Duodenal mucosa (tissue), 2 donors: ENCODE data around the gene SEM1.

ENCODE experiments used
- H3K27ac ChIP-seq: one replicate; pipeline ENCODE4 v1.7.0; 2013; ENCODE audit warnings: low read depth, low read length
- H3K27me3 ChIP-seq, 2 donors: one replicate each; pipeline ENCODE4 v1.7.0; 2013; ENCODE audit warnings: low read length in 2 of 2, control low read depth in 1 of 2; ENCODE audit not compliant: insufficient read depth in 2 of 2, control insufficient read depth in 1 of 2
- H3K36me3 ChIP-seq, 2 donors: one replicate each; pipeline ENCODE4 v1.7.0; 2013; ENCODE audit warnings: low read length in 2 of 2, control low read depth in 1 of 2; ENCODE audit not compliant: insufficient read depth in 2 of 2, control insufficient read depth in 1 of 2
- H3K4me1 ChIP-seq, 2 donors: one replicate each; pipeline ENCODE4 v1.7.0; 2013; ENCODE audit warnings: low read length in 2 of 2, control low read depth in 1 of 2; ENCODE audit not compliant: insufficient read depth in 2 of 2, control insufficient read depth in 1 of 2
- H3K4me3 ChIP-seq, 2 donors: one replicate each; pipeline ENCODE4 v1.7.0; 2013; ENCODE audit warnings: low read length in 2 of 2, low read depth in 1 of 2
- H3K9ac ChIP-seq, 2 donors: one replicate each; pipeline ENCODE4 v1.7.0; 2013; ENCODE audit warnings: low read length in 2 of 2, low read depth in 1 of 2
- H3K9me3 ChIP-seq, 2 donors: one replicate each; pipeline ENCODE4 v1.7.0; 2013; ENCODE audit warnings: low read length in 2 of 2, control low read depth in 1 of 2; ENCODE audit not compliant: control insufficient read depth in 1 of 2

The SEM1 gene

DNA sequence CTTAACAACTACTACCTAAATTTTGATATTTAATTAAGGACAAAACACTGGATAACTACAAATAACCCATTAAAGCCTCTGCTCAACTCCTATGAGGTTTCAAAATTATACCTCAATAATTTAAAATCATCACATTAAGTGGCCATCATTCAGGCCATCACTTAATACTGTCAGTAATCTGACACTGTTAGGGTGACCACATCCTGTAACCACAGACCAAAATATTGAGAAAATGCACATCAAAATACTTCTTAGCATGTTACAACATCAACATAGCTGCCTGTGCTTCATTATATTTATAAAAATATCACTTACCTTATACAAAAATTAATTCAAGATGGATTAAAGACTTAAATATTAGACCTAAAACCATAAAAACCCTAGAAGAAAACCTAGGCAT is 23.3 kb downstream of the SEM1 start:
- no peaks in the 10 kb centered on the region for H3K27me3 ChIP-seq
- no peak overlapping the region for H3K27ac ChIP-seq
- H3K4me3 ChIP-seq, result no peak overlapping the region
- H3K36me3 ChIP-seq, result peaks cover 6 to 9% of the 10 kb centered on the region in 2 donors
- no peak overlapping the region for H3K9ac ChIP-seq
- no peaks in the 10 kb centered on the region for H3K9me3 ChIP-seq
- H3K4me1 ChIP-seq, result peaks cover 0 to 9% of the 10 kb centered on the region in 2 donors

DNA sequence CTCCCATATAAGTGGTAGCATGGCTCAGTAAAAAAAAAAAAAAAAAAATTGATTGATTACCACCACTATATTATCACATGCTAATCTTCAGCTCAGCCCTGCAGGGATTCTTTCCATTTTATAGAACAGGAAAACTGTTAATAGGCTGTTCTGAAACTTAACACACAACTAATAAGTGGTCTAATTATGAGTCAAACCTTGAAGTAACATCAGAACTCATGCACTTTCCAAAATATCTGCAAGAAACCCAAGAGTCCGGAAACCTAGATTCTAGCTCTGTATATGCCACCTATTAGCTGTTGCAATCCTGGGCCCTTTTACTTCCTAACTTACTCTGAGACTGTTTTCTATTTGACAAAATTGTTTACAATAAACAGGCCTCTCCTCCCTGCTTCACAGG is 23.9 kb downstream of the SEM1 start:
- Histone ChIP-seq H3K36me3 (peaks cover 3 to 6% of the 10 kb centered on the region in 2 donors), H3K4me3 (no peak overlapping the region), H3K27ac (no peak overlapping the region), H3K9ac (no peak overlapping the region), H3K9me3 (no peaks in the 10 kb centered on the region), H3K27me3 (no peaks in the 10 kb centered on the region), H3K4me1 (peaks cover 0 to 9% of the 10 kb centered on the region in 2 donors)

DNA sequence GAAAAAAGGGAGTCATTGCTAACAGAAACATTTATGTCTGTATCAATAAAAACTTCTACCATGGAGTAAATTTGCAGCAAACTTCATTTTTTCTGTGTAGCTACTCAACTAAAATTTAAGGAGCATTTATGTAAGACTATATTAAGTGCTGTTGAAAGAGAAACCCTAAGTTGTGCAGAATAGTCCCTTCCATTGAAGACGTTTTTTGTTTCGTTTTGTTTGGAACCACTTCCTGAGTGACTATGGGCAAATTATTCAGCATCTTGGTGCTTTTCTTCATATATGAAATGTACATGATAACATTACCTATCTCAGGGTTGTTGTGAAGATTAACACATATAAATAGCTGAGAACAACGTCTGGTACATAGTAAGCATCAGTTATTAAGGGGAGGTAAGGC is 24.3 kb downstream of the SEM1 start:
- no peaks in the 10 kb centered on the region for H3K9me3 ChIP-seq
- H3K36me3 ChIP-seq, result peaks cover 3 to 6% of the 10 kb centered on the region in 2 donors
- no peaks in the 10 kb centered on the region for H3K27me3 ChIP-seq
- H3K27ac ChIP-seq, result no peak overlapping the region
- no peak overlapping the region for H3K4me3 ChIP-seq
- H3K9ac ChIP-seq, result no peak overlapping the region
- peaks cover 0 to 9% of the 10 kb centered on the region in 2 donors for H3K4me1 ChIP-seq

DNA sequence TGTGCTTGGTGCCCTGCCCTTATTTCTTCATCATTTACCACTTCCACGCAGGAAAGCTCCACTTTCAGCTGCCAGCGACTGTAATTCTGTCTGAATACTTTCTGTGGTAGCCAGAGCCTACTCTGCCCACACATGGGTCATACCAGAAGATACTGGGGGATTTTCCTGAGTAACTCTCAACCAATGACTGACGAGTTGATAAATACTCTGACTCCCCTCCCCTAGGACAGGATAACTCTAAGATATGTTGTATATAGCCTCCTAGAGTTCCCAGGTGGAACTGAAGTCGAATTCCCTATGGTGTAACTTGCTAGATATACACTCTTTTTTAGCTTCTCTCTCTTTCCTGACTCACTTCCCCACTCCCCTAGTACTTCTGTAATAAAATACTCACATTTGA is 29.8 kb downstream of the SEM1 start:
- Histone ChIP-seq H3K27me3 (no peaks in the 10 kb centered on the region), H3K4me1 (no peaks in the 10 kb centered on the region), H3K4me3 (no peak overlapping the region), H3K9me3 (no peaks in the 10 kb centered on the region), H3K27ac (no peak overlapping the region), H3K36me3 (no peaks in the 10 kb centered on the region), H3K9ac (no peak overlapping the region)

DNA sequence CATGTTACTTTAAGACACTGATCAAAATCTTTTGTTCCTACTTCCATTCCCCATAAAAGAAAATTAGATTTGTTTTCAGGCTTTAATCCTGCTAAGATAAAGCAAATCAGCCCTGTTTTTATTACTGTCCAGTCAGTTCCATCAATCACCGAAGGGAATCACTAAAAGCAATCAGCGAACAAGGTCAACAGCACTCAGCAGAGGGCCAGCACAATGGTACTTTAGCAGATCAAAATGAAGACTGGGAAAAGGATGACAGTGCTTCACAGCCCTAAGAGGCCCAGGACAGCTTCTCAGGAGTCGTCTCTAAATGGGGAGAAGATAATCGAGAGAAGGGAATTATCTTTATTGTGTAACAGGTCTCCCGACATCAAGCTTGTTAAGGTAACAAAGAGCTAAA is 32.7 kb downstream of the SEM1 start:
- no peaks in the 10 kb centered on the region for H3K9me3 ChIP-seq
- no peak overlapping the region for H3K4me3 ChIP-seq
- no peaks in the 10 kb centered on the region for H3K36me3 ChIP-seq
- no peaks in the 10 kb centered on the region for H3K27me3 ChIP-seq
- no peaks in the 10 kb centered on the region for H3K4me1 ChIP-seq
- H3K9ac ChIP-seq, result no peak overlapping the region
- H3K27ac ChIP-seq, result no peak overlapping the region

DNA sequence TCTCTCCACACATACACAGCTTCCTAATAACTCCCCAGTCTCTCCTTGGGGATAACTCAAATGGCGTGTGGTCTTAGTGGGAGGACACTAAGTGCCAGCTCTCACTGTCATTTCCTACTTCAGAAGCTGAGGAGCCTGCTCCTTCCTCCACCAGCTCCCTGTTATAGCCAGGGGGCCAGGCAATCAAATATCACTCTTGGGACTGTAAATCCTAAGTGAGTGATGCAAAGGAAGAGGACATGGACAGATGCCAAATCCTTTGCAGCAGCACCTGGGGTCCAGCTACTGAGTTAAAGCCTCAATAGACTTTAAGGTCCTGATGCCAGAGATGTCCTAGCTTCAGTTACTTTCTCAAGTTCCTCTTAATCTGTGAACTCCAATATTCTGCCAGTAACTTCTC is 34.1 kb downstream of the SEM1 start:
- H3K4me3 ChIP-seq, result no peak overlapping the region
- no peaks in the 10 kb centered on the region for H3K9me3 ChIP-seq
- no peaks in the 10 kb centered on the region for H3K27me3 ChIP-seq
- H3K4me1 ChIP-seq, result no peaks in the 10 kb centered on the region
- H3K36me3 ChIP-seq, result no peaks in the 10 kb centered on the region
- H3K27ac ChIP-seq, result no peak overlapping the region
- no peak overlapping the region for H3K9ac ChIP-seq

DNA sequence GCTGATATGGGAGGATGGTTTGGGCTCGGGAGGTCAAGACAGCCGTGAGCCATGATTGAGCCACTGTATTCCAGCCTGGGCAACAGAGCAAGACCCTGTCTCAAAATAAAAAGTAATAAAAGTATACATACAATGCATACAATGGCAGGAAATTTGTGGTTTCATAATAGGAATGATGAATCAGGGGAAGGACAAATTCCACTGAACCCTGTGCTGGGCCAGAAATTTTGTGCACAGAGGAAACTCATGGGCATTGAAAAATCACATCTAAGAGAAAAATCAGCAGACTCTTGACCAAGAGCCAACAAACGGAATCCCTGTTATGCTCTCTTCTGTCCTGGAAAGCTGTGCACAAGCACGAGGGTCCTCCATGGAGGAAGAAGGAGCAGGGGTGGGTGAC is 35.1 kb downstream of the SEM1 start:
- H3K4me1 ChIP-seq, result no peaks in the 10 kb centered on the region
- H3K27me3 ChIP-seq, result no peaks in the 10 kb centered on the region
- H3K9ac ChIP-seq, result no peak overlapping the region
- no peak overlapping the region for H3K4me3 ChIP-seq
- H3K9me3 ChIP-seq, result no peaks in the 10 kb centered on the region
- no peaks in the 10 kb centered on the region for H3K36me3 ChIP-seq
- no peak overlapping the region for H3K27ac ChIP-seq

DNA sequence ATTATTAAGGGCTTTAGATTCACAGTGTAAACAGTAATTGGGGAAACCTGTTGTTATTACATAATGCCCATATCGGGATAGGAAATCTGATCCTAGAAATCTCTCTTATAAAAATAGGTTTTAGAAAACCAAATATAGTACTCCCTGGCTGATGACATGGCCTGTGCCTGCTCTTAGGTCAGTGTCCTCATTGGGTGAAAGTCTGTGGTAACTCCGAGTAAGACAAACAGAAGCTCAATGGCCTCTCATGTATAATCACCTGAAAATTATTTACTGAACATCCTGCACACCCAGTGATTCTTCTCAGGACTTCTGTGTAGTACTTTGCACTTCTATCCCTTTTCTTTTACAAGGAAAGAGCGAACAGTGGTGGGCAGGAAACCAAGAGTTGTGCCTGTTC is 37.8 kb downstream of the SEM1 start:
- H3K9me3 ChIP-seq, result no peaks in the 10 kb centered on the region
- H3K9ac ChIP-seq, result no peak overlapping the region
- no peaks in the 10 kb centered on the region for H3K27me3 ChIP-seq
- H3K27ac ChIP-seq, result no peak overlapping the region
- H3K36me3 ChIP-seq, result no peaks in the 10 kb centered on the region
- no peaks in the 10 kb centered on the region for H3K4me1 ChIP-seq
- H3K4me3 ChIP-seq, result no peak overlapping the region

DNA sequence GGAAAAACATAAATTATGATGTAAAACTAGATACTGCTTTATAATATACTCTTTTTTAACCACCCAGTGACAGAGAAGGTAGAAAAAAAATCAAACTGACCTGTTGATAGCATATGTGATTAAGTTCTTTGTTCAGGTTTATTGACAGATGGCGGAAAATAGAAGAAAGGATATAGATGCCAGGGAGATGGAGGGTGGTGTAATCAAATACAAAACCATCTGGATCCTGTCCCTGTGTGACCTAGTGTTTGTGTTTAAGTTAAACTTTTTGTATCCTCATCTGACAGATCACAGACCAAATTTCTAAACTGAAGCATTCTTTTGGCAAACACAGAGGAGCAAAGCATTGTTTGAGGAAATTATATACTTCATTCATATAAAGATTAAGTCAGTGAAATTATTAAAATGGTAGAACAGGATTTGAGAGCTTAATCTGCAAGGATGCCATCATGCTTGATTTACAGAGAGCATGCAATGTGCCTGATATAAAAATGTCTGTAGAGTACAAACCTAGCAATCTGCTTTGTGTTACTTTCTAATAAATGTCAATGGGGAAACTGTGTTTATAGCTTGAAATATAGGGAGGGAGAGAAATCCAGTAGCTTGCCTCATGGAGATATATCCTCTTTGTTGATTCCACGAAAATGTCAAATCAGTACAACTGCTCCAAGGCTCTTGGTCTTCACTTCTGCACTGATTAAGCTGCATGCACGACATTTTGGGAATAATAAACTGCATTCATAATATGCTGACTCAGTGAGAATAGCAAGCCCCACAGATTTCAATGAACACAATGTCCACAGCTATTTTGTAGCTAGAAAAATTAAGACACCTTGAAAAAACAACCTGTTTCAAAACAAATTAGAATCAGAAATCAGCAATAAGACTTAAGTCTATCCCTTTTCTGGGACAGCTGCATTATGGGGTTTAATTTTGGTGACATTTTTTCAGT is 39.0 kb downstream of the SEM1 start:
- Histone ChIP-seq H3K27me3 (no peaks in the 10 kb centered on the region), H3K4me3 (no peak overlapping the region), H3K36me3 (peaks cover 0 to 3% of the 10 kb centered on the region in 2 donors), H3K4me1 (no peaks in the 10 kb centered on the region), H3K9ac (no peak overlapping the region), H3K9me3 (no peaks in the 10 kb centered on the region), H3K27ac (no peak overlapping the region)

DNA sequence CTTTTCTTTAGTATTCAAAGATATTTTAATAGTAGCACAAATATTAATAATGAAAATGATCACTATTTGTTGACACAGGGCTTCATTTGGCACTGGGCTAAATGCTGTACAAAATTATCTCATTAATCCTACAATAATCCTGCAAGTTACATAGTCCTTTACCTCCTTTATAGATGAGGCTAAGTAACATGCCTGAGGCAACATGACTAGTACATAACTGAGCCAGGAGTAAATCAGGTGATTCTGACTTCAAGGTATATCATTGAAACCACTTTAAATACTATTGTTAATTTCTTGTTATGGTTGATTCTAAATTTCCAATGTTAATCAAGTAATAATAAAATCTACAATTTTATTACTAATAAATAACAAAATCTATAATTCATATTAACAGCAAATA is 39.8 kb downstream of the SEM1 start:
- Histone ChIP-seq H3K4me1 (no peaks in the 10 kb centered on the region), H3K9me3 (no peaks in the 10 kb centered on the region), H3K27ac (no peak overlapping the region), H3K9ac (no peak overlapping the region), H3K36me3 (peaks cover 0 to 3% of the 10 kb centered on the region in 2 donors), H3K27me3 (no peaks in the 10 kb centered on the region), H3K4me3 (no peak overlapping the region)
